Osteocyte (in vitro differentiated cells): ENCODE data around the gene CRYGA. TPM values are rescaled to one million over a fixed set of nuclear protein-coding genes. Genes with fewer than 3 reads are reported as not detected.

ENCODE experiments used
- DNase-seq: peaks from one replicate; pipeline ENCODE4 v3.0.0; 2021; ENCODE audit warnings: mixed read lengths; ENCODE audit not compliant: unreplicated experiment; ENCODE audit errors: extremely low spot score
- H3K27ac Mint-ChIP-seq: one replicate; pipeline ENCODE4 v1.8.0; 2021; ENCODE audit warnings: mild to moderate bottlenecking, mixed read lengths; ENCODE audit not compliant: unreplicated experiment
- H3K27me3 Mint-ChIP-seq: one replicate; pipeline ENCODE4 v1.8.0; 2021; ENCODE audit warnings: mixed read lengths; ENCODE audit not compliant: unreplicated experiment
- H3K36me3 Mint-ChIP-seq: one replicate; pipeline ENCODE4 v1.8.0; 2021; ENCODE audit warnings: mixed read lengths; ENCODE audit not compliant: unreplicated experiment
- H3K4me1 Mint-ChIP-seq: one replicate; pipeline ENCODE4 v1.8.0; 2021; ENCODE audit warnings: mixed read lengths; ENCODE audit not compliant: unreplicated experiment
- H3K4me3 Mint-ChIP-seq: one replicate; pipeline ENCODE4 v1.8.0; 2021; ENCODE audit warnings: mild to moderate bottlenecking, moderate library complexity, mixed read lengths; ENCODE audit not compliant: unreplicated experiment
- H3K9me3 Mint-ChIP-seq: one replicate; pipeline ENCODE4 v1.8.0; 2021; ENCODE audit warnings: mixed read lengths; ENCODE audit not compliant: unreplicated experiment
- CTCF ChIP-seq: fragments of 200-600 bp; sonication (generic); IDR thresholded peaks from 2 replicates; pipeline ENCODE4 v1.5.0; 2021; ENCODE audit warnings: antibody characterized with exemption, mild to moderate bottlenecking, moderate library complexity
- total RNA-seq: library from RNA; stranded (reverse); gene quantifications from 2 replicates; pipeline ENCODE4 v1.2.1, GENCODE V29; 2021

Gene CRYGA
- total RNA-seq, 1 donor from 2014 or later: not detected

DNA sequence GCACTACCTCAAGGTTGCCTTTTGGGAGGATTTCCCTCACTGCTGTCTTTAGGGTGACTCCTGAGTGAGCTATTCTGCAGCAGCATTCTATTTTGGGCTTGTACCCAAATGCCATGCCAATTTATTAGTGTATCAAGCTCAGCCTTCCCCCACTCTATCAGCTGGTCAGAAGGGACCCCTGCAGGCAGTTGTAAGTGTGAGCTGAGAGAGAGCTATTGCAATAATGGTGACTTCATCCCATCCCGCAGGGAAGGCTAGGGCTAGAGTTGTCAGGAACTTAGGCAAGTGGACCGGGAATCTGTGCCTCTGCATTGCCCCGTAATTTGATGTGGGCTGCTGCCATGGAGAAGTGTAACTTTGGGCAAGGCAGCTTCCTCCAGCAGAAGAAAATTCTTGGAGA is 15.6 kb downstream of the CRYGA start:
- H3K9me3 Mint-ChIP-seq: no peaks in the 10 kb centered on the region
- H3K27me3 Mint-ChIP-seq: peaks cover 10% of the 10 kb centered on the region
- DNase-seq: no peak
- TF ChIP-seq CTCF: no peak
- H3K4me1 Mint-ChIP-seq: no peaks in the 10 kb centered on the region
- H3K4me3 Mint-ChIP-seq: no peak overlapping the region
- H3K36me3 Mint-ChIP-seq: no peaks in the 10 kb centered on the region
- no peak overlapping the region for H3K27ac Mint-ChIP-seq

DNA sequence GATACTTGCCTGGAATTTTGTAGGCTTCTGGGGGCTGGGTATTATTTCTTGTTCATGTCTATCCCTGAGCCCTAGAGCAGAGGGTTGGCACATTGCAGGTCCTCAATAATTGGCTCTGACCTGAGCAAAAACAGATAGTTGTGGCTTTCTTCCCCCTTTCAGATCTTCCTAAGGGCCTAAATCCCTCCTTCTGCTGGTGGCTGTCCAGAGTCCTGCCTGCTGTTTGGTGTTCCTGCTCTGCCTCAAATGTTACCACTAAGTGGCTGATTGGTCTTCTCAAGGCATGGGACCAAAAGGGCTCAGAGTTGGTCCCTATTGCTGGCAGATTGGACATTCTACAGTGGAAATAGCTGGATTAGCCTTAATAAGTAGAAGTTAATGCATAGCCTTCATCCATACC is 16.4 kb downstream of the CRYGA start:
- H3K27me3 Mint-ChIP-seq: peaks cover 10% of the 10 kb centered on the region
- H3K27ac Mint-ChIP-seq: no peak overlapping the region
- no peak overlapping the region for H3K4me3 Mint-ChIP-seq
- no peaks in the 10 kb centered on the region for H3K9me3 Mint-ChIP-seq
- DNase-seq: no peak
- no peaks in the 10 kb centered on the region for H3K4me1 Mint-ChIP-seq
- TF ChIP-seq CTCF: no peak
- no peaks in the 10 kb centered on the region for H3K36me3 Mint-ChIP-seq

- Mint-ChIP-seq H3K4me1 (no peaks in the 10 kb centered on the region), H3K36me3 (no peaks in the 10 kb centered on the region), H3K27me3 (peaks cover 6% of the 10 kb centered on the region), H3K27ac (no peak within 1 kb of the TSS), H3K9me3 (no peaks in the 10 kb centered on the region), H3K4me3 (no peak within 1 kb of the TSS)
- no peak for TF ChIP-seq CTCF
- no peak for DNase-seq
Measured at GRCh38 chr2:208146006-208146405, 17.4 kb downstream of the CRYGA start, which contains the start of gene CRYGB. TSS of gene CRYGB (minus strand) at chr2:208146158. CDS start at chr2:208146120, 38 bp downstream.

GRCh38 chr2:208142925-208143799 is 20.2 kb downstream of the CRYGA start:
- Mint-ChIP-seq H3K9me3 (peaks cover under 1% of the 10 kb centered on the region), H3K36me3 (no peaks in the 10 kb centered on the region), H3K4me1 (no peaks in the 10 kb centered on the region), H3K27me3 (no peaks in the 10 kb centered on the region), H3K27ac (no peak overlapping the region), H3K4me3 (no peak overlapping the region)
- peak; percentile 46 for DNase-seq
- TF ChIP-seq CTCF: no peak

DNA sequence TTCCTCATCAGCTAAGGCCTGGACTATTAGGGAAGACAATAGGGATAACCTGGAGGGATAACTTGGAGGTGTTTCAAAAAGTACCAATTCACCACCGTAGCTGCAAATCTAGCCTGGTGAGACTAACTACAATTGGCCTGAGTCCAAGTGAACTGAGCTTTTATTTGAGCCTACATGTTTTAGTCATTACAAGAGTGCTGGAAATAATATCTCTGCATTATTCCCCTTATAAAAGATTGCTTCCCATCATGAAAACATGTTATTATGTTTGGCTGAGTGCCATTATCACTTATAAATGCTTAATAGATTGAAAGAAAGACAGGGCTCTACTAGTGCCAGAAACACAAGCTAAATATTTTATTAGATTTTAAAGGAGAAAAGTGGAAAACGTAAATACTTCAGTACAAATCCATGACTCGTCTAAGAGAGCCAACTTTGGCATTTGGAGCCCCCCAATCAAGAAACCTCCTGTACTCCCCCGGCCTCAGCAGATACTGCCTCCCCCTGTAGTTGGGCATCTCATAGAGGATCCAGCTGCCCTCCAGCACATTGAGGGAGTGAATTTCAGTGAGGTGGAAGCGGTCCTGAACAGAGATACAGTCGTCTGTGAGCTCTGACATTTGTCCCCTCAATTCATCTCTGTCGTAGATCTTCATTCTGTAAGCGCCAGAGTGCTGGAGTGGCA is 21.0 kb downstream of the CRYGA start:
- Mint-ChIP-seq H3K4me3 (no peak overlapping the region), H3K27ac (no peak overlapping the region), H3K36me3 (no peaks in the 10 kb centered on the region), H3K4me1 (no peaks in the 10 kb centered on the region), H3K27me3 (no peaks in the 10 kb centered on the region), H3K9me3 (peaks cover 6% of the 10 kb centered on the region)
- peak; percentile 60 for DNase-seq
- no peak for TF ChIP-seq CTCF
